Activated CD4-positive, alpha-beta T cell treated with anti-CD3 and anti-CD28 coated beads, Interleukin-2, amount 10 ng/mL, durations not matched to agents 24 days and 14 days (primary cell): ENCODE results near the gene CDKN2C. TPM values are rescaled to one million over a fixed set of nuclear protein-coding genes. Genes with fewer than 3 reads are reported as not detected.
"Not testable (repeated sequence)": the region's sequence is repeated elsewhere in the genome, so short reads cannot be mapped to it uniquely, and the experiment has no call there.

Experiments
- DNase-seq: peaks from one replicate; pipeline ENCODE4 v3.0.0; 2022
- H3K27ac Mint-ChIP-seq: one replicate; pipeline ENCODE4 v1.8.0; 2022; ENCODE audit warnings: mild to moderate bottlenecking, mixed read lengths
- H3K27me3 Mint-ChIP-seq: one replicate; pipeline ENCODE4 v1.8.0; 2022; ENCODE audit warnings: mixed read lengths
- H3K36me3 Mint-ChIP-seq: one replicate; pipeline ENCODE4 v1.8.0; 2022; ENCODE audit warnings: low read depth, mild to moderate bottlenecking, mixed read lengths
- H3K4me1 Mint-ChIP-seq: one replicate; pipeline ENCODE4 v1.8.0; 2021; ENCODE audit warnings: mixed read lengths
- H3K4me3 Mint-ChIP-seq: one replicate; pipeline ENCODE4 v1.8.0; 2022; ENCODE audit warnings: mild to moderate bottlenecking, moderate library complexity, mixed read lengths
- H3K9me3 Mint-ChIP-seq: one replicate; pipeline ENCODE4 v1.8.0; 2021; ENCODE audit warnings: mixed read lengths
- intact Hi-C: fragments of 100-400 bp; cut with micrococcal nuclease; formaldehyde crosslinking; loops from one replicate; pipeline ENCODE4 v1.15.1; 2023
- total RNA-seq: library from RNA; stranded (reverse); gene quantifications from 2 replicates; pipeline ENCODE4 v1.2.3, GENCODE V29; 2022

The CDKN2C gene
- total RNA-seq, 1 donor from 2014 or later = 13.7 TPM

- Mint-ChIP-seq H3K27ac (no peak overlapping the region), H3K36me3 (peaks cover 7% of the 10 kb centered on the region), H3K9me3 (no peaks in the 10 kb centered on the region), H3K4me1 (peaks cover 9% of the 10 kb centered on the region), H3K4me3 (no peak overlapping the region), H3K27me3 (no peaks in the 10 kb centered on the region)
- peak; percentile 28 for DNase-seq
- intact Hi-C loops = no loop called here
These were observed 20.6 kb upstream of the CDKN2C start for GRCh38 chr1:50949286-50949982.

DNA sequence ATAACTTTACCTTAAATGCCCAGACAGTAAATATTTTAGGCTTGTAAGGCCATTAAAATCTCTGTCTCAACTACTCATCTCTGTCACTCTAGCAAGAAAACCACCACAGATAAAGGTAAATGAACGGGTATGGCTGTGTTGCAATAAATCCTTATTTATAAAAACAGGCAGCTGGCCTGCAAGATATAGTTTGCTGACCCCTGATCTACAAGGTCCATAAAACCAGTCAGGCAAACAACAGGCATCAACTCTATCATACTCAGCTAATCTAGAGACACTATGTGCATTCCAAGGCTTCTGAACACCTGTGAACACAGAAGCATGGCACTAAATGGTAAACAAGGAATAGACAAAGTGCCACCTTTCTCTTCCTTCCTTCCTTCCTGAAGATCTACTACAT is 19.6 kb upstream of the CDKN2C start:
- intact Hi-C loops = no loop called here
- no peak overlapping the region for H3K4me3 Mint-ChIP-seq

DNA sequence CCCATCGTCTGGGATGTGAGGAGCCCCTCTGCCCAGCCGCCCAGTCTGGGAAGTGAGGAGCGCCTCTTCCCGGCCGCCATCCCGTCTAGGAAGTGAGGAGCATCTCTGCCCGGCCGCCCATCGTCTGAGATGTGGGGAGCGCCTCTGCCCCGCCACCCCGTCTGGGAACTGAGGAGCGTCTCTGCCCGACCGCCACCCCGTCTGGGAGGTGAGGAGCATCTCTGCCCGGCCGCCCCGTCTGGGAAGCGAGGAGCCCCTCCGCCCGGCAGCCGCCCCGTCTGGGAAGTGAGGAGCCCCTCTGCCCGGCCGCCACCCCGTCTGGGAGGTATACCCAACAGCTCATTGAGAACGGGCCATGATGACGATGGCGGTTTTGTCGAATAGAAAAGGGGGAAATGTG is 17.5 kb upstream of the CDKN2C start:
- H3K27ac Mint-ChIP-seq, intact Hi-C loops, H3K4me3 Mint-ChIP-seq, H3K36me3 Mint-ChIP-seq, H3K27me3 Mint-ChIP-seq, H3K9me3 Mint-ChIP-seq: not testable (repeated sequence)
- peaks cover 13% of the 10 kb centered on the region for H3K4me1 Mint-ChIP-seq
- peak; percentile 14 for DNase-seq

More for the DNA sequence above, 19.6 kb upstream of the CDKN2C start:
- no peak overlapping the region for H3K27ac Mint-ChIP-seq
- H3K36me3 Mint-ChIP-seq = peaks cover 7% of the 10 kb centered on the region
- no peaks in the 10 kb centered on the region for H3K9me3 Mint-ChIP-seq
- no peaks in the 10 kb centered on the region for H3K27me3 Mint-ChIP-seq
- peaks cover 13% of the 10 kb centered on the region for H3K4me1 Mint-ChIP-seq
- DNase-seq = no peak

- Mint-ChIP-seq H3K4me1 (peaks cover 18% of the 10 kb centered on the region), H3K9me3 (no peaks in the 10 kb centered on the region), H3K36me3 (peaks cover 6% of the 10 kb centered on the region), H3K27me3 (peaks cover under 1% of the 10 kb centered on the region), H3K27ac (no peak overlapping the region), H3K4me3 (no peak overlapping the region)
- intact Hi-C loops = no loop called here
- DNase-seq = peak; percentile 28
These were observed 14.9 kb upstream of the CDKN2C start for GRCh38 chr1:50955116-50955515.

DNA sequence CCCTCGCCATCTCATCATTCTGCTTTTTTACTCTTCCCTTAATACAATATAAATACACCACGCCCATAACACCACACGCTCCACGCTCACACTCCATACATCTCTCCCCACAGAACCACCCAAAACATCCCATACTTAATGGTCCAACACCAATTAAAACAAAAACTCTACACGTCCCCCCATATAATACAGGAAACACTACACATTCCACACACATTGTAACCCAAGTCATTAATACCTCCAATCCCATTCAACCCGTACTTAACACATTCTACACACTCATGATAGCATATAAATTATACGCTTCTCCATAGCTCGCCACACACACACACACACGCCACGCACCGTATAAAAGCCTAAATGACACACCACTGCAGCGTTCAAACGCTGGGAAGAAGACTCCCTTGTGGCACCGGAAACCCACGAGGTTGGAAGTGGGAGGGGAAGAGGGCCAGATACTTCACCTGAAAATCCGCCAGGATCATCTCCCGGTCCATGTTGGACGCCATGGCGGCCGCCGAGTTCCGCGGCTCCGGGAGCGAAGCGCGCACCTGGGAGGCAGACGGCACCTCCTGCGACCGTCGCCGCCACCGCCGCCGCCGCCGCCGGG is 10.6 kb upstream of the CDKN2C start:
- Mint-ChIP-seq H3K36me3 (peaks cover 2% of the 10 kb centered on the region), H3K27me3 (peaks cover 7% of the 10 kb centered on the region), H3K4me1 (peaks cover 22% of the 10 kb centered on the region), H3K27ac (peak overlapping the region; percentile 86), H3K4me3 (peak overlapping the region; percentile 87), H3K9me3 (no peaks in the 10 kb centered on the region)
- intact Hi-C loops = loop anchor here (2.0 kb wide), 1 partner anchor 29 kb away; no protein-coding TSS in a partner anchor
- no peak for DNase-seq

DNA sequence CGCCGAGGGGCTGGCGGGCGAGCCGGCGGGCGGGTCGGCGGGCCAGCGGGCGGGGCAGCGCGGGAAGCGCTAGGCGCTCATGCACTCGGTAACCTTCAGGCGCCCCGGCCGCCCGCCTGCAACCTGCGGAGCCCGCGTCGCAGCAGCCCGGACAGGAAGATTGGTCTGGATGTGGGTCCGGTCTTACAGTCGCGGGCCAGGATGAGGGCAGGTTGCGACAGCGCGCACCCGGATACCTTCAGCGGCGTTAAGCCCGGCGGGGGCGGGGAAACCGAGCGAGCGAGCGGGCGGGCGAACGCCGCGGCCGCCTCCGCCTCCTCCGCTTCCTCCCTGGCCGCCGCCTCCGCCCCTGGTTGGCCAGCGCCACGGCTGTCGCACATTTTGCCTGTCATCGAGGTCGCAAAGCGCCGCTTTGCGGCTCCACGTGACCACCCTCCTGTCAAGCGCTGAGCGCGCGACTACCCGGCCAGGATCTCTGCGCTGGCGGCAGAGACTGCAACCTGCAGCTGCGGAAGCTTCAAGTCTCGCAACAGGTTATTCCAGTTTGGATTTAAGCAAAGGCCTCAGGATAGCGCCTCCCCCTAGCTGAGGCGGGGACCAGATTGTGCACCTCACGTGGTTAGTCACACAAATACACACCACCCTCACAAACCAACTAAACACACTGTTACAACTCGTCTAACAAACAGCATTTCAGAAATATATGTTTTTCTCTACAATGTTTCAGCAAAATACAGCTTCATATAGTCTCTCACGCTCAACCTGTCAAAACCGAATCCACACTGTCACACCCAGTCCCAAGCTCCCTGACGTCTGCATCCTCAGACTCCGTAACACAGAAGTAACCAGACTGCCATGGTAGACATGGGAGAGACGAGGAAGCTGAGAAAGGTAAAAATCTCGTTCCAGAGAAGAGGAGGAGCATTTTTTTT is 9.9 kb upstream of the CDKN2C start, which contains the start of gene FAF1:
FAF1 (minus strand) TSS at position 355 of the 932 bp plus-strand sequence. CDS start 456 bp downstream, outside the sequence.
- H3K27ac Mint-ChIP-seq = peak within 1 kb of the TSS; percentile 95
- H3K9me3 Mint-ChIP-seq = no peaks in the 10 kb centered on the region
- peaks cover 2% of the 10 kb centered on the region for H3K36me3 Mint-ChIP-seq
- intact Hi-C loops = loop anchor here (1.0 to 10.0 kb wide), 6 partner anchors 8 to 555 kb away; partner anchors contain the start of genes EPS15 and RNF11
- H3K4me3 Mint-ChIP-seq = peak within 1 kb of the TSS; percentile 87
- peaks cover 18% of the 10 kb centered on the region for H3K4me1 Mint-ChIP-seq
- DNase-seq = peak; percentile 100
- peaks cover 10% of the 10 kb centered on the region for H3K27me3 Mint-ChIP-seq

DNA sequence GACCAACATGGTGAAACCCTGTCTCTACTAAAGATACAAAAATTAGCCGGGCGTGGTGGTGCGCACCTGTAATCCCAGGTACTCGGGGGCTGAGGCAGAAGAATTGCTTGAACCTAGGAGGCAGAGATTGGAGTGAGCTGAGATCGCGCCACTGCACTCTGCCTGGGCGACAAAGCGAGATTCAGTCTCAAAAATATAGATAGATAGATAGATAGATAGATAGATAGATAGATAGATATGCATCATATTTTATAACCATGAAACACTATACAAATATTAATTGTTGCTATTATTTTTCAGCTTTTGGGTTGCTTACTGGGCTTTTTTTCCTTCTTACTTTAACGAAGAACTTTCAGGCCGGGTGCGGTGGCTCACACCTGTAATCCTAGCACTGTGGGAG is 5.2 kb upstream of the CDKN2C start:
- Mint-ChIP-seq H3K36me3 (peaks cover 2% of the 10 kb centered on the region), H3K27me3 (peaks cover 13% of the 10 kb centered on the region), H3K27ac (no peak overlapping the region), H3K9me3 (no peaks in the 10 kb centered on the region), H3K4me3 (no peak overlapping the region), H3K4me1 (peaks cover 17% of the 10 kb centered on the region)
- no peak for DNase-seq
- intact Hi-C loops = loop anchor here (5.0 to 10.0 kb wide), 4 partner anchors 190 to 912 kb away; partner anchors contain the start of genes EPS15, NRDC and RNF11

GRCh38 chr1:50966991-50967390 is 3.1 kb upstream of the CDKN2C start:
- Mint-ChIP-seq H3K27me3 (peaks cover 10% of the 10 kb centered on the region), H3K36me3 (peaks cover 2% of the 10 kb centered on the region), H3K4me3 (no peak overlapping the region), H3K27ac (no peak overlapping the region), H3K9me3 (no peaks in the 10 kb centered on the region), H3K4me1 (peaks cover 21% of the 10 kb centered on the region)
- no peak for DNase-seq
- intact Hi-C loops = loop anchor here (5.0 to 10.0 kb wide), 3 partner anchors 192 to 910 kb away; partner anchors contain the start of genes EPS15 and NRDC

DNA sequence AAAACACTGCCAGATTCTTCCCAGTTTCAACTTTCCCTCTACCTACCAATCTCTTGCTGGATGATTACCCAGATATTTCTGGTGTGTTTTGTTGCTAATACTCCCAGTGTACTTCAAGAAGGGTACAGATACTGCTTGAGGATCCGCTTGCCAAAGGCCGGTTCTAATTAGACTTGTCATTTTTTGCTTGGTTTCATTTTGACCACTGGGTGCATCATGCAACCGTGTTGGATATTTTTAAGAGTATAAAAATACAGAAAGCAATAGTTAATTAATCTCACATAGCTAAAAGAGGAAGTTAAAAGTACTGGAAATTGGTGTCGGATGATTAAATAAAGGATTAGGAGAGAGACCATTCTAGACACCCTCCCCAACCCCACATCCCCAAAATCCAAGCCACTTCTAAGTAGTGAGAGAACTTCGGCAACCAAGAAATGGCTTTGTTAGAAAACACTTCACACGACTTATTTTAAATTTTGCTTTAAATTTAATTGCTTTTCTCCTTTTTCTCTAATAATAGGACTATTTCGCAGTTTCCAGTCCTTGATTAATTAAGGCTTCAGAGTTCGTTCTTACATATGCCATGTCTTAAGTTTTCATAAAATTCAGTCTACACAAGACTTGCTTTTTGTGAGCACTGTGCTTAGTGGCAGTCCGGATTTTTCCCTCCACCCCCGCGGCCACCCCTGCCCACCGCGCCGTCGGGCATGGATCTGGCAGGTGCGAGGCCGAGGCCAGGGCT is 2.5 kb upstream of the CDKN2C start:
- peaks cover 3% of the 10 kb centered on the region for H3K36me3 Mint-ChIP-seq
- H3K9me3 Mint-ChIP-seq = no peaks in the 10 kb centered on the region
- DNase-seq = no peak
- intact Hi-C loops = loop anchor here (1.0 to 10.0 kb wide), 5 partner anchors 7 to 910 kb away; partner anchors contain the start of genes EPS15, FAF1 and NRDC
- peaks cover 10% of the 10 kb centered on the region for H3K27me3 Mint-ChIP-seq
- peak overlapping the region; percentile 89 for H3K4me3 Mint-ChIP-seq
- peaks cover 23% of the 10 kb centered on the region for H3K4me1 Mint-ChIP-seq
- H3K27ac Mint-ChIP-seq = peak overlapping the region; percentile 98

GRCh38 chr1:50968158-50968820 is 1.8 kb upstream of the CDKN2C start:
- DNase-seq = peak; percentile 96
- Mint-ChIP-seq H3K27me3 (peaks cover 8% of the 10 kb centered on the region), H3K9me3 (no peaks in the 10 kb centered on the region), H3K27ac (peak overlapping the region; percentile 98), H3K36me3 (peaks cover 5% of the 10 kb centered on the region), H3K4me1 (peaks cover 23% of the 10 kb centered on the region), H3K4me3 (peak overlapping the region; percentile 89)
- intact Hi-C loops = loop anchor here (1.0 to 10.0 kb wide), 5 partner anchors 8 to 909 kb away; partner anchors contain the start of genes EPS15, FAF1 and NRDC

DNA sequence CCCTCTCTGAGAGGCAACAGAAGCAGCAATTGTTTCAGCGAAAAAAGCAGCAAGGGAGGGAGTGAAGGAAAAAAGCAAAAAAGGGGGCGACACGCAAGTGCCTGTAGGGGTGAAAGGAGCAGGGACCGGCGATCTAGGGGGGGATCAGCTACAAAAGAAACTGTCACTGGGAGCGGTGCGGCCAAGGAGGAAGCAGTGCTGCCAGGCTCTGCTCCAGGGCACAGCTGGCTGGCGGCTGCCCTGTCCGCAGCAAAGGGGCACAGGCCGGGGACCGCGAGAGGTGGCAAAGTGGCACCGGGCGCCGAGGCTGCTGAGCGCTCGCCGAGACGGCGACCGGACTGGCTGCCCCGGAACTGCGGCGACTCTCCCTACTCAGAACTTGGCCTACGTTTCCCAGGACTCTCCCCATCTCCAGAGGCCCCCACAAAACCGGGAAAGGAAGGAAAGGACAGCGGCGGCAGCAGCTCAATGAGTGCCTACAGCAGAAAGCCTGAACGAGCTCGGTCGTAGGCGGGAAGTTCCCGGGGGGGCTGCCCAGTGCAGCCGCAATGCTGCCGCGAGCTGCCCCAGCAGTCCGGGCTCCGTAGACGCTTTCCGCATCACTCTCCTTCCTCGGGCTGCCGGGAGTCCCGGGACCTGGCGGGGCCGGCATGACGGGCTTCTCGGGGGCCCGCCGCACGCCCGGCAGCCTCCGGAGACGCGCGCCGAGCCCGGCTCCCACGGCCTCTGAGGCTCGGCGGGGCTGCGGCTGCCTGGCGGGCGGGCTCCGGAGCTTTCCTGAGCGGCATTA is 1.0 kb upstream of the CDKN2C start:
- peaks cover 25% of the 10 kb centered on the region for H3K4me1 Mint-ChIP-seq
- peaks cover 10% of the 10 kb centered on the region for H3K27me3 Mint-ChIP-seq
- H3K27ac Mint-ChIP-seq = peak overlapping the region; percentile 98
- peaks cover 12% of the 10 kb centered on the region for H3K36me3 Mint-ChIP-seq
- H3K9me3 Mint-ChIP-seq = no peaks in the 10 kb centered on the region
- intact Hi-C loops = loop anchor here (1.0 to 10.0 kb wide), 6 partner anchors 8 to 908 kb away; partner anchors contain the start of genes EPS15, FAF1 and NRDC
- peak; percentile 84 for DNase-seq
- peak overlapping the region; percentile 89 for H3K4me3 Mint-ChIP-seq

DNA sequence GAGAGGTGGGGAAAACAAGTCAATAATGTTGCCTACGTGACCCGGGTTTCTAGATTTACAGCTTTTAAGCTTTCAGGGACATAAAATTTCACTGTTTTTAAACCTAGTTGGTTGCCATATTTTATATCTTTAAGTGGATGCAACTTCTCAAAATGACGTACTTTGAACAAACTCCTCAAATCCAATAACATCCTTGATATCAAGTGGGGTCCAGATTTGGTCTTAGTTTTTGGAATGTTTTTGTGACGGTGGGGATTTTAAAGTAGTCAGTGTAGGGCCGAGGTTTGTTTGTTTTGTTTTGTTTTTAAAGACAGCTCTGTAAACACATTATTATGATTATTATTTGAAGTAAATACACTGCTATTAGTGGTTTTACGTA is 453 bp downstream of the CDKN2C start:
- Mint-ChIP-seq H3K27ac (peak overlapping the region; percentile 86), H3K4me3 (peak overlapping the region; percentile 89), H3K4me1 (peaks cover 25% of the 10 kb centered on the region), H3K9me3 (no peaks in the 10 kb centered on the region), H3K27me3 (peaks cover 9% of the 10 kb centered on the region), H3K36me3 (peaks cover 24% of the 10 kb centered on the region)
- intact Hi-C loops = loop anchor here (10.0 kb wide), 1 partner anchor 324 kb away; no protein-coding TSS in a partner anchor
- no peak for DNase-seq
